SU-DHL-6 (cell line): Measurements from ENCODE around the gene RBFOX1.

Source experiments
- H2AFZ ChIP-seq: fragments of 200-600 bp; sonication (generic); 2 replicates; pipeline ENCODE4 v1.6.1; 2014; ENCODE audit warnings: low read depth, mild to moderate bottlenecking, moderate library complexity, mixed read lengths, antibody characterized with exemption, low read length; ENCODE audit not compliant: severe bottlenecking
- H3F3A ChIP-seq: fragments of 200-600 bp; shearing (Covaris generic); 2 replicates; pipeline ENCODE4 v1.6.0; 2016; ENCODE audit warnings: antibody characterized with exemption, mild to moderate bottlenecking; ENCODE audit not compliant: insufficient read depth
- H3K27ac ChIP-seq: fragments of 200-600 bp; sonication (generic); 2 replicates; pipeline ENCODE4 v1.5.1; 2016; ENCODE audit warnings: low read depth, mild to moderate bottlenecking, low read length, moderate library complexity, mixed read lengths
- H3K27me3 ChIP-seq: fragments of 200-600 bp; sonication (generic), shearing (Covaris generic); 2 replicates; pipeline ENCODE4 v1.6.0; 2014; ENCODE audit warnings: mild to moderate bottlenecking, low read length
- H3K36me3 ChIP-seq: fragments of 200-600 bp; sonication (generic); 2 replicates; pipeline ENCODE4 v1.6.1; 2014; ENCODE audit warnings: mild to moderate bottlenecking, low read length, mixed read lengths
- H3K4me2 ChIP-seq: fragments of 300-600, 200-600 bp; shearing (Covaris generic), sonication (generic); 2 replicates; pipeline ENCODE4 v1.6.0; 2014; ENCODE audit warnings: low read length, low read depth, mild to moderate bottlenecking; ENCODE audit not compliant: poor library complexity, severe bottlenecking
- H3K4me3 ChIP-seq: fragments of 200-600 bp; sonication (generic); 2 replicates; pipeline ENCODE4 v1.5.1; 2014; ENCODE audit warnings: antibody characterized with exemption, low read length, mild to moderate bottlenecking, mixed read lengths; ENCODE audit not compliant: insufficient read depth, poor library complexity, severe bottlenecking
- H3K79me2 ChIP-seq: fragments of 200-600 bp; sonication (generic); 2 replicates; pipeline ENCODE4 v1.6.1; 2014; ENCODE audit warnings: mild to moderate bottlenecking, low read length, moderate library complexity; ENCODE audit not compliant: insufficient read depth
- H3K9ac ChIP-seq: fragments of 200-600 bp; sonication (generic); 2 replicates; pipeline ENCODE4 v1.7.0; 2014; ENCODE audit warnings: mild to moderate bottlenecking, low read length
- H3K9me2 ChIP-seq: fragments of 200-600 bp; sonication (generic); replicated peaks from 2 replicates; pipeline ENCODE4 v1.6.1; 2014; ENCODE audit warnings: low read length; ENCODE audit not compliant: insufficient read depth
- H3K9me3 ChIP-seq: fragments of 200-600 bp; sonication (generic); 2 replicates; pipeline ENCODE4 v1.6.1; 2014; ENCODE audit warnings: low read length, mixed read lengths; ENCODE audit not compliant: insufficient read depth
- H4K20me1 ChIP-seq: fragments of 200-600 bp; sonication (generic); 2 replicates; pipeline ENCODE4 v1.6.1; 2014; ENCODE audit warnings: low read depth, mild to moderate bottlenecking, antibody characterized with exemption, low read length, moderate library complexity, mixed read lengths
- EZH2phosphoT487 ChIP-seq: fragments of 200-600 bp; sonication (generic), shearing (Covaris generic); conservative IDR thresholded peaks from 2 replicates; pipeline ENCODE4 v1.6.1; 2018; ENCODE audit warnings: mild to moderate bottlenecking, antibody characterized with exemption, low read length, moderate library complexity, mixed read lengths
- TF ChIP-seq, protein P1 (sequence below): fragments of 200-600 bp; sonication (generic); IDR thresholded peaks from one replicate; pipeline ENCODE4 v1.5.1; 2017; ENCODE audit warnings: antibody characterized with exemption, mild to moderate bottlenecking, low read length, moderate library complexity; ENCODE audit not compliant: insufficient read depth, poor library complexity, severe bottlenecking

Gene RBFOX1

DNA sequence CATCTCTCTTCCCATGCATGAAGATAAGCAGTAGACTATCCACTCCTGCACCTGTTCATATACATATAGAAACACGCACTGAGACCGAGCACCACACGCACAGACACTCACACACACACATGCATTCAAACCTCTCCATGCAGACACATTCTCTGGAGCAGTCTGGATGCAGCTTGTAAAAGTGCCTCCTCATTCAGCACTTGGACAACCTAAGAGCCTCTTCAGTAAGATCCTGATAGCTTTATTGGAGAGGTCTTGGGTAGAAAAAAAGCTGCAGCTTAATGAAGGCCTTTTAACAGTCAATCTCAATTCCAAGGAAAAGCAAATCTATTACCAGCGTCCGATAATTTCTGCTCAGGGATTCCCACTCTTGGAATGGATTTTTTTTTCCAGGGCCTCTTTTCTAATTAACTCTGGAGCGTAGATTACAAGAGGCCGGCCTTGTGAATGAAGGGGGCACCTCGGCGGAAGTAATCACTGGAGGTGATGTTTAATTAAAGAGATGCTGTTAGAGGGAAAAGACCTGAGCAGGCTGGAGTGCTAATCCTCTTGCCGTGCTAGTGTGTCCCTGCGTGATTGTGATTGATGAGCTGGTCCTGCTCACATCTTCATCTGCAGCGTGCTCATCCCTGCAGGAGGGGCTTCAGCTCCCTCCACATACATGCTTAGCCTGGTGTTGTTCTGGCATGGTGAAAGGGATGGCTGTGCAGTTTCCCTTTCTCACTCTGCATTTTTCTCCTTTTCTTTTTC is 155.1 kb downstream of the RBFOX1 start:
- H3F3A ChIP-seq: no peaks in the 10 kb centered on the region
- H3K27me3 ChIP-seq: no peaks in the 10 kb centered on the region
- H4K20me1 ChIP-seq: no peaks in the 10 kb centered on the region
- H3K4me3 ChIP-seq: no peak overlapping the region
- no peak overlapping the region for H2AFZ ChIP-seq
- no peak for TF ChIP-seq EZH2phosphoT487
- TF ChIP-seq, protein P1, sequence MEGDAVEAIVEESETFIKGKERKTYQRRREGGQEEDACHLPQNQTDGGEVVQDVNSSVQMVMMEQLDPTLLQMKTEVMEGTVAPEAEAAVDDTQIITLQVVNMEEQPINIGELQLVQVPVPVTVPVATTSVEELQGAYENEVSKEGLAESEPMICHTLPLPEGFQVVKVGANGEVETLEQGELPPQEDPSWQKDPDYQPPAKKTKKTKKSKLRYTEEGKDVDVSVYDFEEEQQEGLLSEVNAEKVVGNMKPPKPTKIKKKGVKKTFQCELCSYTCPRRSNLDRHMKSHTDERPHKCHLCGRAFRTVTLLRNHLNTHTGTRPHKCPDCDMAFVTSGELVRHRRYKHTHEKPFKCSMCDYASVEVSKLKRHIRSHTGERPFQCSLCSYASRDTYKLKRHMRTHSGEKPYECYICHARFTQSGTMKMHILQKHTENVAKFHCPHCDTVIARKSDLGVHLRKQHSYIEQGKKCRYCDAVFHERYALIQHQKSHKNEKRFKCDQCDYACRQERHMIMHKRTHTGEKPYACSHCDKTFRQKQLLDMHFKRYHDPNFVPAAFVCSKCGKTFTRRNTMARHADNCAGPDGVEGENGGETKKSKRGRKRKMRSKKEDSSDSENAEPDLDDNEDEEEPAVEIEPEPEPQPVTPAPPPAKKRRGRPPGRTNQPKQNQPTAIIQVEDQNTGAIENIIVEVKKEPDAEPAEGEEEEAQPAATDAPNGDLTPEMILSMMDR: no peak
- H3K9me2 ChIP-seq: no peaks in the 10 kb centered on the region; the same call in 1 of the 2 replicates
- H3K79me2 ChIP-seq: no peaks in the 10 kb centered on the region
- no peak overlapping the region for H3K27ac ChIP-seq
- H3K36me3 ChIP-seq: no peaks in the 10 kb centered on the region
- H3K9me3 ChIP-seq: no peaks in the 10 kb centered on the region
- no peak overlapping the region for H3K9ac ChIP-seq
- H3K4me2 ChIP-seq: no peak overlapping the region

DNA sequence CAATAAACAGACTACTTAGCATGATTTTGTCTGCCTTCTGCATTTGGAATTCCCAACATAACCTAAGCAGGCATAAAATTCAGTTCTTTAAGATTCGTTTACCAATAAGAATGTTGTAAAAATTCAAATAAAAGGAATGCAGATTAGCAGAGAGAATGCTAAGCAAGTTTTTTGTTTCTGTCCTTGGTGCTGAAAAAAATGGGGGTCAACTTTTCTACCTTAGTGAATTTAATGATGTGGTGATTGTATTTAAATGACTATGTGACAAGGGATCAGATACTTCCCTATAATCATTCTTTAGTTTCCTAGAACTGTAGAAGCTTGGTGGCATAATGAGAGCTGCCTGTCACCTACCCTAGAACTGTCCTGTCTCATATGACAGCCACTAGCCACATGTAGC is 159.5 kb downstream of the RBFOX1 start:
- Histone ChIP-seq H2AFZ (no peak overlapping the region), H4K20me1 (no peaks in the 10 kb centered on the region), H3K27me3 (no peaks in the 10 kb centered on the region), H3K9ac (no peak overlapping the region), H3F3A (no peaks in the 10 kb centered on the region), H3K27ac (no peak overlapping the region), H3K36me3 (no peaks in the 10 kb centered on the region), H3K4me3 (no peak overlapping the region), H3K4me2 (no peak overlapping the region), H3K9me2 (no peaks in the 10 kb centered on the region; the same call in 1 of the 2 replicates), H3K79me2 (no peaks in the 10 kb centered on the region), H3K9me3 (no peaks in the 10 kb centered on the region)
- TF ChIP-seq, protein P1: no peak
- TF ChIP-seq EZH2phosphoT487: no peak

DNA sequence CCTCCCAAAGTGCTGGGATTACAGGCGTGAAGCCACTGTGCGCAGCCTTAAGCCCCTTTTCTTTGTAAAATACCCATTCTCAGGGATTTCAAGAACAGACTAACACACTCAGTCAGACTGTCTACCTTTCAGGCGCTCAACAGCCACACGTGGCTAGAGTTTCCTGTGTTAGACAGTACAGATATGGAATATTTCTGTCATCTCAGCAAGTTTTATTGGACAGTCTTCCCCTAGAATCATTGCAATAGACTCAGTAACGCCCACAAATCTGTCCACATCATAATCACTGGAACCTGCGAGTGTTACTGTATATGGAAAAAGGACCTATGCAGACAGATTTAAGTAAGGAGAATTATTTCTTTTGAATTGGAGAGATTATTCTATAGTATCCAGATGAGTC is 160.5 kb downstream of the RBFOX1 start:
- Histone ChIP-seq H3K9ac (no peak overlapping the region), H3K27me3 (no peaks in the 10 kb centered on the region), H2AFZ (no peak overlapping the region), H3K27ac (no peak overlapping the region), H3K4me3 (no peak overlapping the region), H3K36me3 (no peaks in the 10 kb centered on the region), H3K79me2 (no peaks in the 10 kb centered on the region), H3F3A (no peaks in the 10 kb centered on the region), H3K4me2 (no peak overlapping the region), H3K9me3 (no peaks in the 10 kb centered on the region), H3K9me2 (no peaks in the 10 kb centered on the region; the same call in 1 of the 2 replicates), H4K20me1 (no peaks in the 10 kb centered on the region)
- TF ChIP-seq, protein P1: no peak
